ENCODE results near the gene TNIP2.
A peak's percentile ranks its signal among the peaks of the same experiment; 100 is the strongest.
"Not testable (repeated sequence)": the region's sequence is repeated elsewhere in the genome, so short reads cannot be mapped to it uniquely, and the experiment has no call there.

Gene TNIP2

DNA sequence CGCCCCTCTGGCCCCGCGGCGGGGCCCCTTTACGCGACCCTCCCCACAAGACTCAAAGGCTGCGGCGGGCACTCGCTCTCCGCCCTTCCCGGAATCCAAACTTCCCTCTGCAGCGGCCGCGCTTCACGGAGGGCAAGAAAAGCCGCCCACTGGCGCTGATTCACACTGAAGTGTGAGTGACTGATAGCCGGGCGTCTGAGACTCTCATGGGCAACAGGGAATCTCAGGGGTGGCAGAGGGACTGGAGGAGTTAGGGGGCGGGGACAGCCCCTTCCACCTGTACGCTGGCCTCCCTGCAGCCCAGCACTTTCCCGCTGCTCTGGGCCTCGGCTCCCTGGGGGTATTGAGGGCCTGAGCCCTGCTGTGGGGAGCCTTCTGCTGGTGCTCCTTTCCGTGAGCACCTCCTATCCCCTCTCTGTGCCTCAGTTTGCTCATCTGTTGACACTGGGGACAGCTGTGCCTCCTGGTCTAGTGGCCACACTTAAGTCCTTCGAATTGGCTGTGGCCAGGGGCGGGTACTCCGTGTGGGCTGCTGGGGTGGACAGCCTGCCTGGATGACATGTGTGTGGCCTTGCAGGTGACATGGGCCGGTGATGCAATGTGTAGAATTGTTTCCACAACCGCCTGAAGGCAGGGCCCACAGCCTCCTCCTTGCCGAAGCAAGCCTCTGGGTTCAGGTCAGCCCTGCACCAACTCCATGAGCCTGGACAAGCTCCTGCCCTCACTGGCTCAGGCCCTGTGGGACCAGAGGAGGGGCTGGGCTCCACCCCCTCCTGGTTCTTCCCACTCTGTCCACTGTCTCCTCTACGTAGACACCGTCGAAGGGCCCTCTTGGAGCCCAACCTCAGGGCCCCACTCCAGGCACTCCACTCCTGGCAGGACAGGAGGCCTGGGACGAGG lies 37.7 kb upstream of the TNIP2 start:
- no peak for DNase-seq

DNA sequence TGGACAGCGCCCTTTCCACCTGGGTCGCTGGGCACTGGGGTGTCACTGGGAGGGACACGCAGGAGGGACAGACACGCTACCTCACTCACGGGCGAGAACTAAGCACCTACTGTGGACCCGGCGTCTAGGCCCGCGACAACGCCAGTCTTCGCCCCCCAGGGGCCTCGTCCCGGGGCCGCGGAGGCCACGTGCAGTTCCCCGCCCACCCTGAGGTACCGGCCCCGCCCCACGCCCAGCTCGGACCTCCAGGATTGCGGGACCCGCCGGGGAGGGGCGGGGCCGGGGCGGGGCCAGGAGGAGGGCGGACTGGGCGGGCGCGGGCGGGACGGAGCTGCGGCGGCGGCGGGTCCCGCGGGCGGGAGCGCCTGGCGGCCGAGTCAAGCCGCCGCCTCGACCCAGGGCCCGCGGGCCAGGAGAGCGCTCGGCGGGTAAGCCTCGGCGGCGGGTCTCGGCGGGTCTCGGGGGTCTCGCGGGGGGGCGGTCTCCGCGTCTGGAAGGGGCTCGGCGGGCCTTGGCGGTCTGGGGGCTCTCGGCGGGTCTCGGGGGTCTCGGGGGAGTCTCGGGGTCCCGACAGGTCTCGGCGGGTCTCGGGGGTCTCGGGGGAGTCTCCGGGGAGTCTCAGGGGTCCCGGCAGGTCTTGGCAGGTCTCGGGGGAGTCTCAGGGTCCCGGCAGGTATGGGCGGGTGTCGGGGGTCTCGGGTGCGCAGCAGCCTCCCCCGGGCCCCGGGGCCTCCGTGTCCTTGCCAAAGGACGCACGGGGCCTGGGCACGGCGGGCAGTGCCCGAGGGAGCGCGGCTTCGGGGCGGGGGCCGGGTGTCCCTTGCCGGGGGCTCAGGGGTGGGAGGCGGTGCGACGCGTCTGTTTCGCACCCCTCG lies 36.8 kb upstream of the TNIP2 start, which contains the start of gene SH3BP2:
Gene SH3BP2 (plus strand): TSS at position 375 of the 875 bp plus-strand sequence. CDS start 27,533 bp downstream, outside the sequence.
- DNase-seq, result peak in 1 of 2 experiments; percentile 36

DNA sequence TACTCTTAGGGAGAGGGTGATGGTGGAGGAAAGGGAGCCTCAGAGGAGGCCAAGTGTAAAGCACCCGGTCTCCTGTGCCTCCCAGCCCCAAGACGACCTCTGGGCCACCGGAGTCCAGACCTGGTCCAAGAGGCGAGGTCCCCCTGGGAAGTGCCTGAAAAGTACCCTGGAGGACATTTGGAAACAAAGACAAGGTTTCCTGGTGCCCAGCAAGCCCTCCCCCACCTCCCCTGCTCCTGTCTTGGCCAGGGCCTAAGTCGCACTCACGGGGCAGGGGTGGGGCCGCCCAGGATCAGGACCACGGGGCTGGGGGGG lies 36.2 kb upstream of the TNIP2 start:
- DNase-seq, result no peak

- no peak for DNase-seq
These were observed 35.6 kb upstream of the TNIP2 start for GRCh38 chr4:2791518-2792395.

DNA sequence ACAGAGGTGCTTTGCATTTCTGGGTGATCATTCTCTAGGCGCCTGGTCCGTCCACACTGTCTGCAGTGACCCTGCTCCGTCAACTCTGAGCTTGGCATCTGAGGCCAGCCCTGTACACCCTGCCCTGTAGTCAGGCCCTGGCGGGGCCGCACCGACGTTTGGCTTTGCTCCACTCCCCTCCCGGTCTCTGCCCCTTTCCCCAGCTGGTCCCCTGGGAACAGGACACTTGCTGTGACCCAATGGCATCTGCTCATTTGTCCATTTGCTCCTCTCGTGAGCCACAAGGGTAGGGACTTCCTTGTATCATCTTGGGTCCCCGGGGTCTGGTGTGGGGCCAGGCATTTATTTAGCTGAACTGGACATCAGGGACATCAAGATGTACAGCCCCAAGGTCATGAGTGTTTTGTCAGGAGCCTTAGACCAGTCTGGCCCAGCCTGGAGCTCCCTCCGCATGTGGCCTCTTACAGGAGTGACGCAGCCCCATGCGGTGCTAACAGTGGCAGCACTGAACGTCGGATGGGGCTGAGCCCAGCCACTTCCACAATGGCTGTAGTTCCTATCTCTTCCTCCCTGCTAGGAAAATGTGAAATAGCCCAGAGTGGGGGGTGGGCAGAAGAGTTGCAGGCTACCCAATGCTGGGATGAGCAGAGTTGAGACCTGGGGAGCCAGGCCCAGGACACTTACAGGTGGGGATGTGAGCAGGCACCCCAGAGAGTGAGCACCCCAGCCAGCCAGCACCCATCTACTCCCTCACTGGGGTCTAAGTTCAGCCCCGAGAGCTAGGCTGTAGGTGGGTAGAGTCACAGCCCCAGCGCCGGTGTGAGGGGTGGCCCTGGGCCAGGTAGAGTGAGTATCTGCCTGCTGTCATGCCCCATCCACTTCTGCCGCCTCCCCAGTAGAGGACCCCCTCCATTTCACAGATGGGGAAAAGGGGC lies 34.7 kb upstream of the TNIP2 start:
- no peak for DNase-seq

GRCh38 chr4:2789793-2790582 lies 33.9 kb upstream of the TNIP2 start:
- peak in 1 of 2 experiments; percentile 25 for DNase-seq

DNA sequence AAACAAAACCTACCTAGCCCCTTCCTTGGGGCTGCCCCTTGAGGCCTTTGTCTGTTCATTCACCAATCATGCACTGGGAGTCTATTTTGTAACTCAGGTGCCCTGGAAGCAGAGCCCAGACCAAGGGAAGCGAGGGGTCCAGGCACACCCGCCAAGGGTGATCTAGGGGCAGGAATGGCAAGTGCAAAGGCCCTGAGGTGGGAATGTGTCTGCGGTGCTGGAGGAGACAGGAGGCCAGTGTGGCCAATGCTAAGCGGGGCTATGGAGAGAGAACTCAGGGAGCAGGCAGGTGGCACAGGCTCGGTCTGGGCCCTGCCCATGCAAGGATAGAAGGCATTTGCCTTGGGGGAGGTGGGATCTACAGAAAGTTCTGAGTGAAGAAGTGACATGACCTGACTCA lies 33.2 kb upstream of the TNIP2 start:
- no peak for DNase-seq

DNA sequence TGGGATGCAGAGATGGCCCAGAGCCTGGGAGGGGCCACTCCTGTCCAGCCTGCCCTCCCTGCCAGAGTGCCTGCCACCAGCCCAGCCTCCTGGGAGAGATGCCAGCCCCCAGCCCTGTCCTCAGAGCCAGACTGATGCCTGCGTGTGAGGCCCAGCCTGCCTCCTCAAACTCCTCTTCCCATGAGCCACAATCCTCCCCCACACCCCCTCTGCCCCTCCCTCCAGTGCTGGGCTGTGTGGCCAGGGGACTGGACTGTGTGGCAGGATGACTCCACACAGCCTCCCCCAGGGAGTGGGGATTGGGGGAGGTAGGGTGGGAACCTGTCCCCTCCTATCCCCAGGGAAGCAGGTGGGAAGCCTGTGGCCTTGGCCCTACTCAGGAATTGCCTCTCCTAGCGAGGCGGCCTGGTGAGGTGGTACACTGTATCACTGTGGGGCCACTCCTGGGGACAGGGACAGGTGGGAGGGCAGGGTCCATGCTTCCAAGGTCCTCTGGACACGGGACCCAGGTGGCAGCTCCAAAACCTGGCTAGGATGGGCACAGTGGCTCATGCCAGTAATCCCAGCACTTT lies 32.5 kb upstream of the TNIP2 start:
- no peak for DNase-seq

DNA sequence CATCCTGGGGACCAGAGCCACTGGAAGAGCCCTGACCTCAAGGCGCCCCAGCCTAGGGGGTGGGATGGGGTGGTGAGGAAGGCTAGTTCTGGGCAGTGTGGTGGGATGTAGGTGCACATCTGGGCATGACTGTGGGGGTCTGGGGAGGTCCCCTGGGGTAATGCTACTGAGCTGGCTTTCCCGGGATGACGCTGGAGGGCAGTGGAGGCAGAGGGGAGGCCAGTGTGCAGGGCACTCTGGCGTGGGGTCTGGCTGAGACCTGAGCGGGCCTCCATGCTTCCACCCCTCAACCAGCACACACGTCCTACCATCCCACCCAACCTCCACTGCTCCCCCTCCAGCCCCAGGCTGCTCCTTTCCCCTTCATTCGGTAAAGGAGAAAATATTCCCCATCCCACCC lies 32.0 kb upstream of the TNIP2 start:
- DNase-seq, result no peak

- DNase-seq, result no peak
These were observed 31.3 kb upstream of the TNIP2 start for GRCh38 chr4:2787230-2788100.

- no peak for DNase-seq
These were observed 30.7 kb upstream of the TNIP2 start for GRCh38 chr4:2786794-2787229.

DNA sequence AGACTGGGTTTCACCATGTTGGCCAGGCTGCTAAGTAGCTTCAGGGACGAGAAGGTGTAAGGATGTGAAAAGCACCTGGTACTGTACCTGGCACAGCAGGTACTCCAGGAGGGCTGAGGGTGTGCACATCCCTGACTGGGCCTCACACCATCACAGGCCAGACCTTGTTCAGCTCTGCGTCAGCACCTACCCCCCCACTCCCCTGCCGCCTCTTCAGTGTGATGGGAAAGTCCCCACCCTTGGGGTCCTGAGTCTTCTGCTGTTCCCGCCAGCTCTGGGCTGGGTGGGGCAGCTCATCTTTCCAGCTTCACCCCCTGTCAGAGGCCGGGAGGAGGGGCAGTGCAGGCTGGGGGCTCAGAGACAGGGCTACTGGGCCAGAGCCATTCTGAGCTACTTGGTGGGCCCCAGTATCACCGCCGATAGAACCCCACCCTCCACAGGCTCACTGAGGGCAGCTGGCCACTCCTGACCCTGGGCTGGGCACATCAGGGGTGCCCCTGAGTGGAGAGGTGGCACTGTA lies 30.1 kb upstream of the TNIP2 start:
- DNase-seq, result no peak

- no peak for DNase-seq
These were observed 29.5 kb upstream of the TNIP2 start for GRCh38 chr4:2785613-2786012.

DNA sequence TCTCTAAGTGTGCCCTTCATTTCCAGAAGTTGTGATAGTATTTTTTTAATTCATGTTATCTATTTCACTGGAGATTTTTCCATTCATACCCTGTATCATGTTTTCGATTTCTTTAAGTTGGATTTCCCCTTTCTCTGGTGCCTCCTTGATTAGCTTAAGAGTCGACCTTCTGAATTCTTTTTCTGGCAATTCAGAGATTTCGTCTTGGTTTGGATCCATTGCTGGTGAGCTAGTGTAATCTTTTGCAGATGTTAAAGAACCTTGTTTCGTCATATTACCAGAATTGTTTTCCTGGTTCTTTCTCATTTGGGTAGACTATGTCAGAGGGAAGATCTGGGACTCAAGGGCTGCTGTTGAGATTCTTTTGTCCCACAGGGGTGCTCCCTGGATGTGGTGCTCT lies 27.7 kb upstream of the TNIP2 start:
- no peak for DNase-seq

DNA sequence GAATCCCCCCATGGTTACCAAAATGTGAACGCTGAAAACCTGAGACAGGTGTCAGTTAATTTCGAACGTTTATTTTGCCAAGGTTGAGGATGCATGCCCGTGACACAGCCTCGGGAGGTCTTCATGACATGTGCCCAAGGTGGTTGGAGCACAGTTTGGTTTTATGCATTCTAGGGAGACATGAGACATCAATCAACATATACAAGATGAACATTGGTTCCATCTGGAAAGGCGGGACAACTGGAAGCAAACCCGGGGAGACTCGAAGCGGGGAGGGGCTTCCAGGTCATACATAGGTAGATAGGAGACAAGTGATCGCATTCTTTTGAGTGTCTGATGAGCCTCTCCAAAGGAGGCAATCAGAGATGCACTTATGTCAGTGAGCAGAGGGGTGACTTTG lies 25.8 kb upstream of the TNIP2 start:
- DNase-seq, result no peak

DNA sequence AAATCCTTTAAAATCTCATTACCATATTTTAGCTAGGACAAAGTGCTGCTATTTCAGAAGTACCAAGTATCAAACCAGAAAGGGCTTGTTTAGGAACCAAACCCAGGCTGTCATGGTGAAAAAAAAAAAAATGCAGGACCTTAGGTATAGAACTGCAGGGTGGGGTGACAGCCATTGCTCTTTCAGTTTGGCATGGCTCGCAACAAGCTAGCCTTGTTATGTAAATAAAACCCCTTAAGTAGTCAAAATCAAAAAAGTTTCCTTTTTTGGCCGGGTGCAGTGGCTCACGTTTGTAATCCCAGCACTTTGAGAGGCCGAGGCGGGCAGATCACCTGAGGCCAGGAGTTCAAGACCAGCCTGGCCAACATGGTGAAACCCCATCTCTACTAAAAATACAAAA lies 24.5 kb upstream of the TNIP2 start:
- DNase-seq, result not testable (repeated sequence)

- no peak for DNase-seq
These were observed 15.1 kb upstream of the TNIP2 start for GRCh38 chr4:2771264-2771663.

DNA sequence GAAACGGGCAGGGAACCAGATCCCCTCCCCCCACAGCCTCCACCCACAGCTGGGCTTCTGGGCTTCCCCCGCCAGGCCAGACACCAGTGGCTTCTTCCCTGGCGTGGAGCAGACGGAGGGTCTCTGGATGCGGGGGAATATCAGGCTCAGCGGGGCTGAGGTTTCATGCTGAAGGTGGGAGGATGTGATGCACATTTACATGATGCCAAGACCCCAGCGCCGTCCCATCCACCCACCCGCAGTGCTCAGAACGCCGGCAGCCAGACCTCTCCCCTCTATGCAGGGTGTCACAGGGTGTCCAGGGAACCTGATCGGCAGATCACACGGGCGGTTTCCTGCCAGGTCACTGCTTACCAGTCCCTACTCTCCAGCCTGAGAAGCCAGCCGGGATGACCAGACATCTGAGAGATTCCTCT lies 12.8 kb upstream of the TNIP2 start:
- DNase-seq, result no peak

- no peak for DNase-seq
These were observed 12.0 kb upstream of the TNIP2 start for GRCh38 chr4:2768124-2768523.
